Astrocyte (in vitro differentiated cells and primary cell): Measurements from ENCODE around the gene HLX.

ENCODE experiments used
- EZH2 ChIP-seq: IDR thresholded peaks from 2 replicates; pipeline ENCODE4 v1.6.1; 2012; ENCODE audit warnings: mild to moderate bottlenecking, low read length, inconsistent platforms; ENCODE audit not compliant: insufficient read depth
- TF ChIP-seq, protein P1 (sequence below): IDR thresholded peaks from 2 replicates; pipeline ENCODE4 v1.5.1; 2011; ENCODE audit warnings: low read depth, mild to moderate bottlenecking, inconsistent platforms, low read length, moderate library complexity; ENCODE audit not compliant: insufficient read depth

- TF ChIP-seq, protein P1, sequence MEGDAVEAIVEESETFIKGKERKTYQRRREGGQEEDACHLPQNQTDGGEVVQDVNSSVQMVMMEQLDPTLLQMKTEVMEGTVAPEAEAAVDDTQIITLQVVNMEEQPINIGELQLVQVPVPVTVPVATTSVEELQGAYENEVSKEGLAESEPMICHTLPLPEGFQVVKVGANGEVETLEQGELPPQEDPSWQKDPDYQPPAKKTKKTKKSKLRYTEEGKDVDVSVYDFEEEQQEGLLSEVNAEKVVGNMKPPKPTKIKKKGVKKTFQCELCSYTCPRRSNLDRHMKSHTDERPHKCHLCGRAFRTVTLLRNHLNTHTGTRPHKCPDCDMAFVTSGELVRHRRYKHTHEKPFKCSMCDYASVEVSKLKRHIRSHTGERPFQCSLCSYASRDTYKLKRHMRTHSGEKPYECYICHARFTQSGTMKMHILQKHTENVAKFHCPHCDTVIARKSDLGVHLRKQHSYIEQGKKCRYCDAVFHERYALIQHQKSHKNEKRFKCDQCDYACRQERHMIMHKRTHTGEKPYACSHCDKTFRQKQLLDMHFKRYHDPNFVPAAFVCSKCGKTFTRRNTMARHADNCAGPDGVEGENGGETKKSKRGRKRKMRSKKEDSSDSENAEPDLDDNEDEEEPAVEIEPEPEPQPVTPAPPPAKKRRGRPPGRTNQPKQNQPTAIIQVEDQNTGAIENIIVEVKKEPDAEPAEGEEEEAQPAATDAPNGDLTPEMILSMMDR: no peak
- TF ChIP-seq EZH2: peak; percentile 9
Measured at GRCh38 chr1:220880362-220880670, 1.1 kb downstream of the HLX start.
